ENCODE results near the gene SRPK2. TPM values are rescaled to one million over a fixed set of nuclear protein-coding genes. Genes with fewer than 3 reads are reported as not detected.

Gene SRPK2
- total RNA-seq, 4 donors from 2014 or later: 29.5 to 48.2 (median 30.6) TPM

- ATAC-seq (ENCODE audit: low FRiP score) (no peak), DNase-seq (ENCODE audit: low spot score) (no peak)
- no peak for TF ChIP-seq CTCF (IDR thresholded peaks at IDR 0.05)
Measured at GRCh38 chr7:105218215-105218614, 170.5 kb downstream of the SRPK2 start.

DNA sequence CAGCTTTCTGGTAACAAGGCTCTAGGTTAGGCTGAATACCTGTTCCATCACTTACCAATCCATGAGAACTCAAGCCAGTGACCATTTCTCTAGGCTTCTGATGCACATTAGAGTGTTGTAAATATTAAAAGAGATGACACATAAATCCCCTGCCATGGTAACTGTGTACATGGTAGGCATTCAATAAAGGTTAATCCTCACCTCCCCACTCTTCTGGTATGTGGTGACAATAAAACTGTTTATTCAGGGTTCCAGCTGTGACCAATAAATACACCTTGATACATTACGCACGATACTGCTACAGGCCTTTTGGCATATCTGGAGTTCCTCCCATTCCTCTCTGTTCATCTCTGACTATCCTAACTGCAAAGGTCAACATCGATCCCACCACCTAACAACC is 171.9 kb downstream of the SRPK2 start:
- ATAC-seq (ENCODE audit: low FRiP score) (no peak), DNase-seq (ENCODE audit: low spot score) (no peak)
- TF ChIP-seq CTCF (IDR thresholded peaks at IDR 0.05): no peak

GRCh38 chr7:105215821-105216220 is 172.9 kb downstream of the SRPK2 start:
- no peak for DNase-seq (ENCODE audit: low spot score)
- no peak for TF ChIP-seq CTCF (IDR thresholded peaks at IDR 0.05)
- ATAC-seq (ENCODE audit: low FRiP score): no peak

DNA sequence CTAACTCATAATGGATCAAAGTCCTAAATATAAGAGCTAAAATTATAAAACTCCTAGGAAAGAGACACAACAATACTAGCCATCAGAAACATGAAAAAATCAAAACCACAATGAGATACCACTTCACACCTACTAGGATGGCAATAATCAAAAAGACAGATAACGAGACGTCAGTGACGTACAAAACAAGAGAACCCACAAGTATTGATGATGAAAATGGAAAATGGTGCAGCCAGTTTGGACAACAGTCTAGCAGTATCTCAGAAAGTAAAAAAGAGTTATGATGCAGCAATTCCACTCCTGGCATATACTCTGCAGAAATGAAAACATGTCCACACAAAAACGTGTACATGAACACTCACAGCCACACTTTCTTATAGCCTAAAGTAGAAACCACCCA is 173.5 kb downstream of the SRPK2 start:
- no peak for DNase-seq (ENCODE audit: low spot score)
- ATAC-seq (ENCODE audit: low FRiP score): no peak
- no peak for TF ChIP-seq CTCF (IDR thresholded peaks at IDR 0.05)

- TF ChIP-seq CTCF (IDR thresholded peaks at IDR 0.05): no peak
- DNase-seq (ENCODE audit: low spot score): no peak
- no peak for ATAC-seq (ENCODE audit: low FRiP score)
Measured at GRCh38 chr7:105213611-105214010, 175.1 kb downstream of the SRPK2 start.

- ATAC-seq (ENCODE audit: low FRiP score): no peak
- no peak for TF ChIP-seq CTCF (IDR thresholded peaks at IDR 0.05)
- DNase-seq (ENCODE audit: low spot score): no peak
Measured at GRCh38 chr7:105212212-105212611, 176.5 kb downstream of the SRPK2 start.

DNA sequence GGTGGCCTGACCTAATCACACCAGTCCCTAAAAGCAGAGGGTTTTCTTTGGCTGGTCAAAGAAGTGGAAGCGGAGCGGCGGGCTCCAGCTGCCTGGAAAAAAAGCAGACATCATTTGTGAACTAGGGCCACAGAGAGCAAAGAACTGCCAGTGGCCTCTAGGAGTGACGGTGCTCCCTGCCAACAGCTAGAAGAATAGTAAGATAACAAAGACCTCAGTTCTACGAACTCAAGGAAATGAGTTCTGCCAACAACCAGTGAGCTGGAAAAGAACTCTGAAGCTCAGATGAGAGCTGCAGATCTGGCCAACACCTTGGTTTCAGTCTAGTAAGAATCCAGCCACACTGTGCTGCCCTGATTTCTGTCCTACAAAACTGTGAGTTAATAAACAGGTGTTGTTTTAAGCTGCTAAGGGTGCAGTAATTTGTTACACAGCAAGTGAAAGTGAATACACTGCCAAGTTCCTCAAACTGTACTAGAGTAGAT is 178.0 kb downstream of the SRPK2 start:
- TF ChIP-seq CTCF (IDR thresholded peaks at IDR 0.05): no peak
- DNase-seq (ENCODE audit: low spot score): no peak
- ATAC-seq (ENCODE audit: low FRiP score): no peak

Measured in omental fat pad (tissue), 4 donors.